ENCODE results near the gene KRTAP5-1.
"Not testable (repeated sequence)": the region's sequence is repeated elsewhere in the genome, so short reads cannot be mapped to it uniquely, and the experiment has no call there.

KRTAP5-1 gene, protein sequence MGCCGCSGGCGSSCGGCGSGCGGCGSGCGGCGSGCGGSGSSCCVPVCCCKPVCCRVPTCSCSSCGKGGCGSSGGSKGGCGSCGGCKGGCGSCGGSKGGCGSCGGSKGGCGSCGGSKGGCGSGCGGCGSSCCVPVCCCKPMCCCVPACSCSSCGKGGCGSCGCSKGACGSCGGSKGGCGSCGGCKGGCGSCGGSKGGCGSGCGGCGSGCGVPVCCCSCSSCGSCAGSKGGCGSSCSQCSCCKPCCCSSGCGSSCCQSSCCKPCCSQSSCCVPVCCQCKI

DNA sequence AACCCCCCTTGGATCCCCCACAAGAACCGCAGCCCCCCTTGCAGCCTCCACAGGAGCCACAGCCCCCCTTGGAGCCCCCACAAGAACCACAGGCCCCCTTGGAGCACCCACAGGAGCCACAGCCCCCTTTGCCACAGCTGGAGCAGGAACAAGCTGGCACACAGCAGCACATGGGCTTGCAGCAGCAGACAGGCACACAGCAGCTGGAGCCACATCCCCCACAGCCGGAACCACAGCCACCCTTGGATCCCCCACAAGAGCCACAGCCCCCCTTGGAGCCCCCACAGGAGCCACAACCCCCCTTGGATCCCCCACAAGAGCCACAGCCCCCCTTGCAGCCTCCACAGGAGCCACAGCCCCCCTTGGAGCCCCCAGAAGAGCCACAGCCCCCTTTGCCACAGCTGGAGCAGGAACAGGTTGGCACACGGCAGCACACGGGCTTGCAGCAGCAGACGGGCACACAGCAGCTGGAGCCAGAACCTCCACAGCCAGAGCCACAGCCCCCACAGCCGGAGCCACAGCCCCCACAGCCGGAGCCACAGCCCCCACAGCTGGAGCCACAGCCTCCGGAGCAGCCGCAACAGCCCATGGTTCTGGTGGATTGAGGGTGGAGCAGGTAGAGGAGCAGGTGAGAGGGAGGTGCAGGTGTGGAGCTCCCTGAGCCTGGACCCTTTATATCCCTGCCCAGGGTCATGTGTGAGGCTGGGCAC lies at the start of gene KRTAP5-1:
KRTAP5-1 (minus strand) TSS at position 623 of the 710 bp plus-strand sequence; CDS start at position 589, 34 bp downstream.
- not testable (repeated sequence) for DNase-seq (ENCODE audit: low read depth)

DNA sequence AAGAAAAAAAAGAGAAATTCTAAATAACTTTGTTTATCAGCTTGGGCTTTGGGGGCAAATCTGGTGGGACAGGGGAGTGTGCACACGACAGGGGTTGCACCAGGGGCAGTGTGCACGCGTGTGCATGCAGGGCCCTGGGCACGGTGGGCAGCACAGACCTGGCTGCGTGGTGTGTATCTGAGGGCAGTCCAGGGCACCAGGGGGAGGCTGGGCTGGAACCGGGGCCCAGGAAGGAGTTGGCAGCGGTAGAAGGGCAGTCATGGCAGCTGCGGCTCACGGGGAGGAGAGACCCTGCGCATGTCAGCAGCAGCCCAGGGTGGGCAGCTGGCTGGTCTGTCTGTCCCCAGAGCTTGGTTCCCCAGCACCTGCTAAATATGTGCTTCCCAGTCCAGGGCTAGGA lies 48.8 kb upstream of the KRTAP5-1 start:
- DNase-seq (ENCODE audit: low read depth), result no peak

DNA sequence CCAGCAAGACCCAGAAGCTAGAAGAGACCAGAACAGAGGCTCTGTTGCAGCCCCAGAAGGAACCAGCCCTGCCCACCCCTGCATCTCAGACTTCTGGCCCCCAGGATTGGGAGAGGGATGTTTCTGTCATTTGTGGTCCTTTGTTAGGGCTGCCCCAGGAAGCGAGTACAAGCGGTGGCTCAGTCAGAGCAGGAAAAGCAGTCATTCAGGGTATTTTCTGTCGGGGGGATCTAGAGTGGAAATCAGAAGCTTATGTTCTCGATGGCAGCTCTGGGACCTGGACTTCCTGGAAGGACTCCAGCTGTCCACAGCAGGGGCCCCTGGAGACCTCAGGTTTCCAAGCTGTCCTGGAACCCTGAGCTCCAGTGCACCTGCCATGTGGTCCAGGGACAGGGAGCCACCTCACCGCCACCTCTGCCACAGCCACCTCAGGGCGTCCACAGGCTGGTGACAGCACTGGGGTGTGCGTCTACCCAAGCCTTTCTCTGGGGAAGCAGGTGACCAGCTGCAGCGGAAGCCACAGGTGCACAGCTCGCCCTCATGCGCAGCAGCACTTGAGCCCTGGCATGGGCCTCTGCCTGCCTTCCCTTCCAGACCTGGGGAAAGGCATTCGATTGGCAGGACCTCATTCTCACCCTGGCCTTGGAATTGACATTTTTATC lies 47.1 kb upstream of the KRTAP5-1 start:
- DNase-seq (ENCODE audit: low read depth), result no peak

DNA sequence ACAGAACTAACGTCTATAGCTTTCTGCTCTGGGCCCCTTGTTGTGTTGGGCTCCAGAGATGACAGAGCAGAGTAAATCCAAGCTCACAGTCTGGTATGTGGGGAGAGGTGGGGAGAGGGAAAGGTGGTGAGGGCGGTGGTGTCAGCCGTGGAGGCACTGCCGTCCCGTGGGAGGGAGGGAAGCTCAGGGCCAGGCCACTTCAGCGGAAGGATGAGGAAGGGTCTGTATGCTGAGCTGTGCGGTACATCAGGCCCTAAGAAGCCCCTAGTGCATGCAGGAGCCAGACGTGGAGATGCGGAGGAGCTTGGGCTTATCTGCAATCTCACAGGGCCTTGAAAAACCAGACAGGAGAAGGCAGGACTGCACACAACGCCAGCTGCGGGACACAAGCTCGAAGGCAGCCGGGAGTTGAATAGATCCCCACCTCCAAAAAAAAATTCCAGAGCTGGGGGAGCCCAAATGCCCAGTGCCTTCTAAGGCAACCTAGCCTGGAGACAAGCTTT lies 46.0 kb upstream of the KRTAP5-1 start:
- DNase-seq (ENCODE audit: low read depth), result no peak

DNA sequence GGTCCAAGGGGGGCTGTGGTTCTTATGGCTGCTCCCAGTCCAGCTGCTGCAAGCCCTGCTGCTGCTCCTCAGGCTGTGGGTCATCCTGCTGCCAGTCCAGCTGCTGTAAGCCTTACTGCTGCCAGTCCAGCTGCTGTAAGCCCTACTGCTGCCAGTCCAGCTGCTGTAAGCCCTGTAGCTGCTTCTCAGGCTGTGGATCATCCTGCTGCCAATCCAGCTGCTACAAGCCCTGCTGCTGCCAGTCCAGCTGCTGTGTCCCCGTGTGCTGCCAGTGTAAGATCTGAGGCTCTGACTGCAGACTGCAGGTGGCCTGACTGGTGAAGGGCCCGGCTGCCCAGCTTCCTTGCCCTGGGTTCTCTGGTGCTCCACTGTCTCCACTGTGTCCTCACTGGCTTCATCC lies 45.2 kb upstream of the KRTAP5-1 start:
- no peak for DNase-seq (ENCODE audit: low read depth)

DNA sequence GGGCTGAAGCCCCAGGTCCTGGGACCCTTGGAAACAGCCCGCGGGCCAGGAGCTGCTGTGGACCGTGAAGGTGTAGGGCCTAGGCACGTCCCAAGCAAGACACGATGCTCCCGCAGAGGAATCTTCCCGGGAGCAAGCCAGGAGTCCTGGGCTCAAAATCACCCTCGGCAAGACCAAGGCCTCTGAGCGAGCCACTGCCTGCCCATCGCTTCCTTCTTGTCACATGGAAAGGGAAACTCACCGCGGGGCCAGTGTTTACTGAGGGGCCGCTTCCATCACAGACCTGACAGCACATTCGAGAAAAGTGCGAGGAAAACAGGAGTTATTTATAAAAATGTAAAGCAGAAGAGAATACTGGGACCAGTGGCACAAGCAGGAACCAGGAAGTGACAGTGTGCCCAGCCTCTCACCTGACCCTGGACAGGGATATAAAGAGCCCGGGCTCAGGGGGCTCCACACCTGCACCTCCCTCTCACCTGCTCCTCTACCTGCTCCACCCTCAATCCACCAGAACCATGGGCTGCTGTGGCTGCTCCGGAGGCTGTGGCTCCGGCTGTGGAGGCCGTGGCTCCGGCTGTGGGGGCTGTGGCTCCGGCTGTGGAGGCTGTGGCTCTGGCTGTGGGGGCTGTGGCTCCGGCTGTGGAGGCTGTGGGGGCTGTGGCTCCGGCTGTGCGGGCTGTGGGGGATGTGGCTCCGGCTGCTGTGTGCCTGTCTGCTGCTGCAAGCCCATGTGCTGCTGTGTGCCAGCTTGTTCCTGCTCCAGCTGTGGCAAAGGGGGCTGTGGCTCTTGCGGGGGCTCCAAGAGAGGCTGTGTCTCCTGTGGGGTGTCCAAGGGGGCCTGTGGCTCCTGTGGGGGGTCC lies 44.5 kb upstream of the KRTAP5-1 start, which contains the start of gene KRTAP5-5:
KRTAP5-5 (plus strand) TSS at position 450 of the 860 bp plus-strand sequence; CDS start at position 516, 66 bp downstream.
- DNase-seq (ENCODE audit: low read depth), result no peak

DNA sequence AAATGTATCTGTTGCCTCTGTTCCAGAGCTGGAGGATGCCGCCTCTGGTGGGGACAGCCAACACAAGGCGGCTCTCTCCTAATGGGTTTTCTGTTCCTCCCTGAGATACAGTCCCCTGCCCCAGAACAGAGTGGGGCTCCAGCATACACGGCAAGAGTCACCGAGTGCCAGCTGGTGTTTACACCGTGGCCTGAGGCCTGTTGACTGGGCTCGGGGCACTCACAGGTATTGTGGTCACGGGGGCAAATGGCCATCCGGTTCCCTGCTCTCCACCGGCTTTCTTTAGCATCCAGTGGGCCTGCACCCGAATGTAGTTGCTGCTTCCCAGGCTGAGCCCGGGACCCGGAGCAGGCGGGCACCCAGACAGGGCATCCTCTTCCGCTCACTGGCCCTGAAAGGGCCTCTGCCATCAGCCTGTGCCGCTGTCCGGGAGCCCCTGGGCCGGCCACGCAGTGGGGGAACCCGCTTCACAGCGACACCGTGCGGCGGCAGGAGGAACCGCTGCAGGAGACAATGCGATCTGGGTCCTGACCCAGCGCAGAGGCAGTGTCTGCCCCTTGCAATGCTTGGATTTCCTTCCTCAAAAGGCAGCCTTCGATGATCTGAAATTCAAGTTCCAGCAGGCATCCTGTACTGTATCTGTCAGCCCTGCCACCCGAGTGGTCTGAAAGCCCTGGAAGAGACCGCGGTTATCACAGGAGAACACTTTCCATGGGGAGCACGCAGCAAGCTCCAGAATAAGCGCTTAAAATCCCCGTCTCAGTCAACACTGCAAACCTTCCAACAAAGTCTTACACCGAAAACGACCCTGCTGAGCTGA lies 43.6 kb upstream of the KRTAP5-1 start:
- DNase-seq (ENCODE audit: low read depth), result peak; percentile 49

DNA sequence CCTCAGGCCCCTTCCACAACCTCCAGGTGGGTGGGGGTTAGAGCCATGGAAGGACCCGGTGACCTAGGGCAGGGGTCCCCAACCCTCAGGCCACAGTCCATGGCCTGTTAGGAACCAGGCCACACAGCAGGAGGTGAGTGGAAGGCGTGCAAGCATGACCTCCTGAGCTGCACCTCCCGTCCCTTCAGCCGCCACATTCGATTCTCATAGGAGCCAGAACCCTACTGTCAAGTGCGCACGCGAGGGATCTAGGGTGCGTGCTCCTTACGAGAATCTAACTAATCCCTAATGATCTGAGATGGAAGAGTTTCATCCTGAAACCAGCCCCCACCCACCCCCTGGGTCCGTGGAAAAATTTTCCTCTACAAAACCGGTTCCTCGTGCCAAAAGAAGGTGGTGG lies 40.5 kb upstream of the KRTAP5-1 start:
- no peak for DNase-seq (ENCODE audit: low read depth)

DNA sequence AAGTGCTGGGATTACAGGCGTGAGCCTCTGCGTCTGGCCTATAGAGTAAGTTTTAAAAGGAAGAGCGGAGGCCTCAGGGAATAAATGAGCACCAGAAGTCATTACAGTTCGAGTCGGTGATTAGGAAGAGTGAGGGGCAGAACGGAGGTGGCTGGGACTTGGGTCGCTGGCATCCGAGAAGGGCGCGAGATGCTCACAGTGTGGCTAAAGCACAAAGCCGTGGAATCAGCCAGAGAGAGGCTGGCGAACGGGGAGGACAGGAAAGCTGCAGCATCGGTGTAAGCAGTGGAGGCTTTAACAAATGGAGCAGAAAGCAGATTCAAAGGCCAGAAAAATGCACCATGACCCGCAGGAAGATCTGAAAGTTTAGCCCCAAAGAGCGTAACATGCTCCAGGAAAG lies 39.5 kb upstream of the KRTAP5-1 start:
- DNase-seq (ENCODE audit: low read depth), result no peak

DNA sequence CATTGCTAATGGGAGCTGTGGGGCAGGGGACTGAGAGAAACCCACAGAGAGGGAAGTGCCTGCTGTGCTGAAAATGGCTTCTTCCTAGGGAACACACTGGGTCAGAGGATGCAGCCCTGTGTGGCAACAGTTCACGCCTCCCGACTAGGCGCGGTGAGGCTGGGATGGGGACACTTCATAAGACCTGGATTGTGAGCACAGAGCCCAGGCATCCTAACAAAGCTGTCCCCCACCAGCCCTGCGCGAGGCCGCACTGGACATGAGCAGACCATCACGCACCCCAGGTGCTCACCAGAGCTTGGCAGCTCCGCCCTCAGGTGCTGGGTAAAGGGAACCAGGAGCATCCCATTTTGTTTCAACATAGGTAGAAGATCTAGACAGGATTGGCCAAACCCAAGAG lies 38.6 kb upstream of the KRTAP5-1 start:
- no peak for DNase-seq (ENCODE audit: low read depth)

DNA sequence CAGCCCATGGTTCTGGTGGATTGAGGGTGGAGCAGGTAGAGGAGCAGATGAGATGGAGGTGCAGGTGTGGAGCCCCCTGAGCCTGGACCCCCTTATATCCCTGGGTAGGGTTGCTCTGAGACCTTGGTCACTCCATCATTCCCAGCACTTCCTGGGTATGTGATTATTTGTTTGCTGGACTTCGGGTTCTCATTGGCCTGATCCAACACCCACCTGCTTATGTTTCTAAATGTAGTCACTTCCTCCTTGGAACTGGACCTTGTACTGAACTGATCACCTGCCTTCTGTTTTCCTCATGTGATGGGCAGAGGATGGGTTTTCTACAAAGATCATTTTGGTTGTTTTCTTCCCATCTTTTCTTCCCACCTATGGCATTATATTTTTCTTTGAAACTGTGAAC lies 37.0 kb upstream of the KRTAP5-1 start, which contains the start of gene KRTAP5-4:
KRTAP5-4 (minus strand) TSS at position 53 of the 400 bp plus-strand sequence; CDS start at position 8, 45 bp downstream.
- DNase-seq (ENCODE audit: low read depth), result no peak

DNA sequence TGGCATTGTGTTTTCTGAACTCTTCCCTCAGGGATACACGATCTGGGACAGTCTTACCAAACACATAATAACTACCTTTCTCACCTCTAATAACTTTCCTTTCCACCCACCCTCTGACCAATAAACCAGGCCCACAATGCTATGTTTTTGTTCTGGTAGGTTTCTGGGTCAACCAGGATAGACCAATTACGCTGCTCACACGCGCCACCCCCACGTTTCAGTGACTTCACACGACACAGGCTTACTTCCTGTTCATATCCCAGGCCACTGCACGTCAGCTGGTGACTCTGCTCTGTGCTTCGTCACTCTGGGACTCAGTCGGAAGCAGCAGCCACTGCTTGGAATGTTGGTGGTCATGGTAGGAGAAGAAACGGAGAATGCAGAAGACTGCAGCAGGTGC lies 34.4 kb upstream of the KRTAP5-1 start:
- peak; percentile 27 for DNase-seq (ENCODE audit: low read depth)

DNA sequence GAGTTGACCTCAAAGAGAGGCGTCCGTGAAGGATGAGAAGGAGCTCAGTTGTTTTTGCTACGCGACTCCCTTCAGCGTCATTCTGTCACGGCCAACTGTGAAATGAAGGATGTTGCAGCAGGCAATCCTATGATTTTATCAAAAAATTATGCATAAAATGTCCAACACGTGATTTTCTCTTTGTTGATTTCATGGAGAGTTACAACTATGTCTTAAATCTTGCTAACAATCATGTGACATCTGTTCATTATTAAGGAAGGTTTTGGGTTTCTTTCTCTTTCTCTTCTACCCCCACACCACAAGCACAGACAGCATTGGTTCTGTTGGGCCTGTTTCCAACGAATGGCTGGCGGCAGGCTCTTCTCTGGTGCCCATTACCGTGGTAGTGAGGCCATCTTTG lies 33.1 kb upstream of the KRTAP5-1 start:
- peak; percentile 4 for DNase-seq (ENCODE audit: low read depth)

DNA sequence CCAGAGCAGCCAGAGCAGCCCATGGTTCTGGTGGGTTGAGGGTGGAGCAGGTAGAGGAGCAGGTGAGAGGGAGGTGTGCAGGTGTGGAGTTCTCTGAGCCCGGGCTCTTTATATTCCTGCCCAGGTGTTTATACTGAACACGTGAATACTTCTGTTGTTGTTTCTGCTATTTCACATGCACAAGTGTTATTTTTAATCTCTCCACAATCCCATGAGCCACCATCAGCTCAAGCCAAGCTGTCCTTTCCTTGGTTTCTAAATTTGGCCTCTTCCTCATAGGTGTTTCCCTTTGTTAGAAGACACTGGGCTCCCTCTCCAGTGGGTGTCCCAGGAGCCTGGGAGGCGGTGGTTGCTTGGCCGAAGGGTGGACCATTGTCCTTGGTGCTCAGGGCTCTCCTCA lies 23.3 kb upstream of the KRTAP5-1 start, which contains the start of gene KRTAP5-3:
KRTAP5-3 (minus strand) TSS at position 101 of the 400 bp plus-strand sequence; CDS start at position 23, 78 bp downstream.
- DNase-seq (ENCODE audit: low read depth), result no peak

DNA sequence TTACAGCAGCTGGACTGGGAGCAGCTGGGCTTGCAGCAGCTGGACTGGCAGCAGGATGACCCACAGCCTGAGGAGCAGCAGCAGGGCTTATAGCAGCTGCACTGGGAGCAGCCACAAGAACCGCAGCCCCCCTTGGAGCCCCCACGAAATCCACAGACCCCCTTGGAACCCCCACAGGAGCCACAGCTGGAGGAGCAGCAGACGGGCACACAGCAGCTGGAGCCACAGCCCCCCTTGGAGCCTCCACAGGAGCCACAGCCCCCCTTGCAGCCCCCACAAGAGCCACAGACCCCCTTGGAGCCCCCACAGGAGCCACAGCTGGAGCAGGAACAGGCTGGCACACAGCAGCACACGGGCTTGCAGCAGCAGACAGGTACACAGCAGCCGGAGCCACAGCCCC lies 22.8 kb upstream of the KRTAP5-1 start:
- DNase-seq (ENCODE audit: low read depth), result not testable (repeated sequence)

DNA sequence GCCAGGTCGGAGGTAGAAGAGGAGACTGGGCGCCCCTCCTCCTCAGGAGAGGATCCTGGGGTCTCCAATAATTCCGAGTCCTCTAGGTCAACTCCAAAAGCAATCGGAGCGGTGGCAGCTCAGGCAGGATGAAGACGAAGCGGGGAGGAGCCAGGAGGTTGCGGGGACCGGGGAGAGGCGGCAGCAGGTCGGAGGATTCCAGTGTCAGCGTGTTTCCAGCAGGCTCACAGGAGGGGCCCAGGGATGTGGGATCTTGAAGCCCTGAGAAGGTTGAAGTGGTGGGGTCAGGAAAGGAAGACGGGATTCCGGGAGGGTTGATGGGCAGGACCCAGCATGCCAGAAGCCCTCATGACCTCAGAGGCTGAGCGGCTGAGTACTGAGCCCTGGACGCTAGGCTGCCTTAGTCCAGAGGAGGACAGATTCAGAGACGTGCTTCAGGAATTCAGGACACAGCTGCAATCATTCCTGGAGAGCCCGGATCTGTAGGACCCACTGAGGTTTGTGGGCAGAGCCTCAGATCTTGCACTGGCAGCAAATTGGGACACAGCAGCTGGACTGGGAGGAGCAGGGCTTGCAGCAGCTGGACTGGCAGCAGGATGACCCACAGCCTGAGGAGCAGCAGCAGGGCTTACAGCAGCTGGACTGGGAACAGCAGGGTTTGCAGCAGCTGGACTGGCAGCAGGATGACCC lies 22.2 kb upstream of the KRTAP5-1 start:
- peak; percentile 4 for DNase-seq (ENCODE audit: low read depth)

DNA sequence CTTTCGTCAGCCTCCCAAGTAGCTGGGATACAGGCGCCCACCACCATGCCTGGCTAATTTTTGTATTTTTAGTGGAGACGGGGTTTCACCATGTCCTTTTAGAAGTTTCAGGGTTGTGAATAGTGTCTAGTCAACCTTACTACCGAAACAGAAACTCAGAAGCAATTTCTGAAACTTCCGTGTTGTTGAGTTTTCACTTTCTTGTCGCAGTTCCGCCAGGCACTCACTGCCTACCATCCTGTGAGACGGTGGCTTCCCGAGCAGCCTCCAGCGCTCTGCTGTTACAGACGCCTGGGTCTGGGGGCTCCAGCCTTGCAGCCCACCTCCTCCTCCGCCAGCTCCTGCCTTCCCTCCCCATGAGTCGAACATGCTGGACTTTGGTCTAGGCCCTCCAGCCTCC lies 20.8 kb upstream of the KRTAP5-1 start:
- DNase-seq (ENCODE audit: low read depth), result not testable (repeated sequence)

DNA sequence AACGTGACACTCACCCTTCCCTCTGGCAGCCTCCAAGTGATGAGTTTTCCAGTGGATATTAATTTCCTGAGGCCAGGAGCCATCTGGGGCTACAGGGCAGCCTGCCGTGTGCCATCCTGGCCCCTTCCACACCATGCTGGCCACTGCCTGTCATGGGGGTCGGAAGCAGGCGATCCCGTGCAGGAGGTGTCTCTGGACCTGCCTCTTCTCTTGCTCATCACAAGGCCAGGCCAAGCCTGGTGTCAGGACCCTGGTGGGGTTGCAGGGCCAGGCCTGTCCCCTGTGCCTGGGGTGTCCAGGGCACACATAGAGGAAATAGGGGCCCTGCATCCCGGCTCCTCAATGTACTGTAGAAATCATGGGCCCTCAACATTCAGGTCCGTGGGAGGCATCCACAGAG lies 19.6 kb upstream of the KRTAP5-1 start:
- no peak for DNase-seq (ENCODE audit: low read depth)

DNA sequence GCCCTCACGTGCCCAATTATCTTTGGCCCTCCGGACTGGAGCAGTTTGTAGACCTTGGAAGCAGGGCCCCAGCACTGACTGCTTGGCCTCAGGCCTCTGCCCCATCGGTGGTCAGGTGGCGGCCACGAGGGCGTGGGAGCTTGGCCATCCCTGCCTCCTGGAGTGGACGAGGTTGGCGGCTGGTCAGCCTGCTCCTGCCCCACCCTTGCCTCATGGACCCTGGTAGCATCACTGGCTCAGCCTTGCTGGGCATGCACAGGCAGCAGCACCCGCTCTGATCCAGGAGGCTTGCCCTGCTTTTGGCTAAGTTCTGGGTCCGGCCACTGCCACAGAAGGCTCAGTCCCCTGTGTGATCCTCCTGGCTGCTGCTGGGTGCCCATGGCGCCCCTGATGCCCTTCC lies 19.1 kb upstream of the KRTAP5-1 start:
- no peak for DNase-seq (ENCODE audit: low read depth)

DNA sequence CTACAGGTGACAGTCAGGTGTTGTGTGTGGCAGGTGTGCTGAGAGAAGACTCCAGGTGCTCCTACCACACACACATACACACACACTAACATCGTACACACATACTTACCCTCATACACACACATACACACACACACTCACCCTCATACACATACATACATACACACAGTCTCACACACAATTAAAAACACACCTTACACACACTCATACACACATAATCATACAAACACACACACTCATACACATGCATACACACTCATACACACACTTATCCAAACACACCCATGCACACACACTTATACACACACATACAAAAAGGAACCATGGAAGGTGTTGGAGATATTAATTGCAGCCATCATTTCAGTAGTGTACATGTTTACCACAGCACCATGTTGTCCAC lies 18.5 kb upstream of the KRTAP5-1 start:
- no peak for DNase-seq (ENCODE audit: low read depth)
